A204.1 (cell line): Measurements from ENCODE around the gene FGF14.

Experiments used
- FAIRE-seq: peaks from 2 replicates; lab custom pipeline; 2012; peaks lifted over from hg19 to GRCh38; lab: Jason Lieb, UNC

FGF14 gene

DNA sequence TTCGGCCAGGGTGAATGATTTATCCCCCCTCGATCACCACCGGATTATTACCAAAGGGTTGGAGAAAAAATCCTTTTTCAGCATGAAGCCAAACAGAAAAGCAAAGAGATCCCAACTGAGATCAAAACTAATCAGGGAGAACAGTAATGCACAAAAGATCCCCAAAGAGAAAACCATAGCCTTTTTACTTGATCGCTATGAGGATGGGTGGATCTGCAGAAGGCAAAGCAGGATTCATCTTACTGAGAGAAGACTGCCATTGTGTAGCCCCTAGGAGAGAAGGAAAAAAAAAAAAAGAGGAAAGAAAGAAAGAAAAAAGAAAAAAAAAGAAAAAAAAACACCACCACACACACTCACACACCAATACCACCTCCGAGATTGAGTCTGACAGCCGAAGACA, at the start of gene FGF14:
TSS of gene FGF14 (minus strand) at position 283 of the 400 bp plus-strand sequence.
- FAIRE-seq = no peak

DNA sequence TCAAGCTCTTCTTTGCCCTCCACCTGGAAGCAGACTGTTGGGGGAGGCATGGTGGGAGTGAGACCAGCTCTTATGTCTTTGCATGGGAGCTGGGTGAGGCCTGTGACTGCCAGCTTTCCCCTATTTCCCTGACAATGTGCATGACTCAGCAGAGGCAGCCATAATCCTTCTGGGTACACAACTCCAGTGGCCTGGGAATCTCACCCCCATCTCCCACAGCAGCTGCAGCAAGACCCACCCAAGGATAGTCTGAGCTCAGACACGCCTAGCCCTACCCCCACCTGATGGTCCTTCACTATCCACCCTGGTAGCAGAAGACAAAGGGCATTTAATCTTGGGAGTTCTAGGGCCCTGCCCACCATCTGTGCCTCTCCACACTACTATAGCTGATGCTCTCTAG, 41.4 kb upstream of the FGF14 start:
- no peak for FAIRE-seq

DNA sequence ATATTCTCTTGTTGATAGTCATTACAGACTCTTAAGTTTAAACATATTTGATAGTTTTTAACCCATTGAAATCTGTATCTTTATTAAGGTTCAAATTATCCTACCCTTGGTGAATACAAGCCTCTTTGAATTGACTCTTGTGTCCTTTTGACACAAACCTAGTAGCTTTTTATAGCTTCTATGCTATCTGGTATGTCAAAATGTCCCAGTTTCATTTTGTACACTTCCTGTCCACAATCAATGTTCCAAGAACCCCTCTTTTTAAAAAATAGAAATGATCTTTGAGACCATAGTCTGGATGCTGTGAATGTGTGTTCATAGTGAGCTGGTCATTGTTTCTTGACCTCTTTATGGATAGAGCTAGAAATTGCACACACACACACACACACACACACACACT, 39.2 kb upstream of the FGF14 start:
- FAIRE-seq = no peak

DNA sequence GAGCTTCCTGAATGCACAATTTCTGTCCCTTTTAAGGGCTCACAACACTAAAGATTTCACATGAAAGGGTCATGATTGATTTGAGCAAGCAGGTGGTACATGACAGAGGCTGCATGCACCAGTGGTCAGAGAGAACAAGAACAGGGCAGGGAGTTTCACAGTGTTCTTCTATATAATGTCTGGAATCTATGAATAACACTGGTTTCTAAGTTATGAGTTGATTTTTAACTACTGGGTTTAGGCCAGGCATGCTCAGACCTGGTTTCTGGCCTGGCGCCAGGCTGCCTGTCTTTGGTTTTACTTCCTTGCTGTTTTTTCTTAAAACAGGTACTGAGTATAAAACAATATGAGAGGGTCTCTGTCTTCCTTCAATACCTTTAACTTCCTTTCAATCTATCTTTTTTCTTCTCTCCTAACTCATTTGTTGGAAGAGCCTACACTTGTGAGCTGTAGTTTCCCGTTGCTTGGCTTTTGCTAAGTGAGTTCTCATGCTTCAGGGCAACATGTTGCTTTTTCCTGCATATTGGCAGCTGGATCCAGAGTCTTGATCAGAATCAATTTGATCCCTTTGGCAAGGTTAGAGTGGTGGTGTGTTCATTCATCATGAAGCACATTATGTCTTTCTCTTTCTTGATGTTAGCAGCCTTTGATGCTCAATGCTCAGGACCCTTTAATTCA, 38.5 kb upstream of the FGF14 start:
- no peak for FAIRE-seq

GRCh38 chr13:102422690-102423089, 20.8 kb upstream of the FGF14 start:
- no peak for FAIRE-seq

- no peak for FAIRE-seq
Observed at GRCh38 chr13:102405499-102406100, 3.8 kb upstream of the FGF14 start.

DNA sequence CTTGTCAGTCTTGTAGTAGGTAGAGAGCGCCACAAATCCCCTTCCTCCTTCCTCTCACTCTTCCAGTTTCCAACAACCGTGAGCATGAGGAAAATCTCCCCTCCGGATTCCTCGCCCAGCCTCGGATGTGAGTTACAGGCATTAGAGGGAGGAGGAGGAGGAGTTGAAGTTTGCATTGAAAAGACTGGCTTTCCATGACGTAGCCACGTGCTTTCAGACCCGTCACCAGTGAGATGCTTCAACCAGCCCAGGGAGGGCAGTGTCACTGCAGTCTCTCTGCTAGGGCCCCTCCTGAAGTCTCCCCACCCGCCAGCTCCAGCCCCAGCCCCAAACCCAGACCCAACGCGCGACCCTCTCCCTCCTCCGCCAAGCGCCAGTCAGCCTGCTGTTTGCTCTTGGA, 442 bp upstream of the FGF14 start:
- no peak for FAIRE-seq

DNA sequence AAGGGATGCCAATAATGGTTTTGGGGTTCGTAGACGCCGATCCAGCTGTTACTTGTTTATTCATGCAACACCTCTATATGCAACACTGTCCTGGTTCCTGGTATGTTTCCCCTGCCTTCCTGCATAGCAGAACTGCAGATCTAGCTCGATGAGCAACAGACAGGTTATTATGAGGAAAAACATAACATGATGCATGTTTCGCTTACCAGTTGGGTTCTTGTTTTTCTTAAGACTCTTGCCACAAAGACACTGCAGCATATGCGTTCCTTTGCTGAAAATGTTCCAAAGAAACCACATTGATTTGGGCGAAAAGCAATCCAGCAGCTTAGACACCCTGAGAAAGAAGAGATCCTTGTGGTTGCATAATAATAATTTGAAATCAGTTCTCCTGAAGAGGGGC, 583 bp downstream of the FGF14 start:
- FAIRE-seq = no peak

- no peak for FAIRE-seq
Observed at GRCh38 chr13:102400675-102401145, 1.1 kb downstream of the FGF14 start.

- no peak for FAIRE-seq
Observed at GRCh38 chr13:102399791-102400674, 1.8 kb downstream of the FGF14 start.

DNA sequence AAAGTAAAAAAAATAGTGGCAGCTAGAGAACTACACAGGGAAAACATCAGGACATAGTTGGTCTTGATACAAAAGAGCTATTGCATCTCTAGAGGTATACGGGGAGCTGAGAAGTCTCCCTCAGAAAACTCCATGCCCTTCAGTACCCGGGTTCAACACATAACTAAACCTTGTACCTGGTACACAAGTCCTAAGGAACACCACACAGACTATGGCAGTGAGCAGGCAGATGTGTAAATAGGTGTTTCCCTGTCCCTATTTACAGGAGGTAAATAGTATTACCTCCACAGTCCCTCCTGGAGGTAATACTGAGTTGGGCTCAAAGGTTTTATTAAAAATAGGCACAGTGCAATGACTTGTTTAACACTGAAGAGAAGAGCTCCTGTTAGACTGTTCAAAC, 5.9 kb downstream of the FGF14 start:
- no peak for FAIRE-seq

GRCh38 chr13:102395174-102395573, 6.7 kb downstream of the FGF14 start:
- FAIRE-seq = no peak

- FAIRE-seq = no peak
Observed at GRCh38 chr13:102394158-102395053, 7.4 kb downstream of the FGF14 start.

DNA sequence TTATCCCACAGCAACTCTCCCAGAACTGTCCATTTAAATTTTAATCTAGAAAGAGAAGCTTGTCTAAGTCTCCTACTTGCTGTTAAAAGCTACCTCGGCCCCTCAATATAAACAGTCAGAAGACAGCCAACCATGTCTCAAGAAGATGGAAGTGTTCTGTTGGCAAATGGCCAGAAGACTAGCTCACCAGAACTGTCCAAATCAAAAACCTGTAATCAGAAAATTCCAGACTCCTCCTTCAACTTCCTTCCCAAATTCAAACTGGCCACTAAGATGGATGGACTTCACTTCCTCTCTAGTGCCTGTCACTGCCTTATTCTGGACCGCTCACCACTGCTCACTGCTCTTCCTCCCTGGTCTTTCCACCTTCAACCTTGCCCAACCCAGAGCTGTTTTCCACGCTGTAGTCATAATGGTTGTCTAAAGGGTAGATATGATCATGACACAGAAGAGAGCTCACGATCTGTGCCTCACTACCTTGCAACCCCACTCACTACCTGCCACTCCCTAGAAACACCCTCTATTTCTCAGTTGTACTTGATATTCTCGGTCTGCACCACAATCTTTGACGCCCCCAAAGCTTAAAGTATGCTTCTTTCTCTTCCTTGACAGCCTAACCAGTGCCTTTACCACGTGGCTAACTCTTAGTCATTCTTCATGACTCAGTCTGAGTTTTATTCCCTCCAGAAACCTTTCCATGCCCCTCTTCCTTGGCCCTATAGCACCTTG, 9.2 kb downstream of the FGF14 start:
- FAIRE-seq = no peak

- no peak for FAIRE-seq
Observed at GRCh38 chr13:102386461-102386860, 15.4 kb downstream of the FGF14 start.

DNA sequence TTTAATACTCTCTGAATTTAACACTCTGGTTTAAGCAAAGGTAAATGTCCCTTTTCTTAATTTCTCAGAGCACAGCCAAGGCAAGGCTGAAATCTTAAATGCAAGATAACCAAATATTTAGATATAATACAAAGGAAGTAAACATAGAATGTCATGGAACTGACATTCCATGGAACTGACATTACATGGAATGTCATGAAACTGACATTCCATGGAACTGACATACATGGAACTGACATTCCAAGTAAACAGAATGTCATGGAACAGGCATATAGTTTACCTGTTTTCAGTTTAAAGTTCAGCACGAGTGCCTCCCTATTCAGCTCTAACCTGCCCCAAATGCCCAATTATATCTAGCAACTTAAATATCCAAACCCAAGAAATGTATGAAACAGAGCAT, 21.8 kb downstream of the FGF14 start:
- no peak for FAIRE-seq

GRCh38 chr13:102376318-102376717, 25.5 kb downstream of the FGF14 start:
- no peak for FAIRE-seq

DNA sequence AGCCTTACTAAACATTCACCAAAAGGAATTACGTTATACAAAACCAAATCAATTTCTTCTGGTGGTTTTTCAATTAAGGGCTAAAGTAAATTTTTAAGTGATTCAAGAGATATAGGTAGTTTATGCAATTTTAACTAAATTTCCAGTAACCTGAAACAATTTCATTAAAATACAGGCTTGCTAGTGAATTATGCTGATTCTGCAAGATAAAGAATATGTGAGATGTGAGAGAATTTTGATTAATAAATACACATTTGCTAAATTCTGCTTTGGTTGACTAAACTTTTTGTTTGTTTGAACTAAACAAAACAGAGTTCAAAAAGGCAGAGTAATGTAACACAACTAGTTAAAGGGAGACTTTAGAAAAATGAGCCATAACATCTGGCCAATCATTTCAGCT, 27.1 kb downstream of the FGF14 start:
- no peak for FAIRE-seq

DNA sequence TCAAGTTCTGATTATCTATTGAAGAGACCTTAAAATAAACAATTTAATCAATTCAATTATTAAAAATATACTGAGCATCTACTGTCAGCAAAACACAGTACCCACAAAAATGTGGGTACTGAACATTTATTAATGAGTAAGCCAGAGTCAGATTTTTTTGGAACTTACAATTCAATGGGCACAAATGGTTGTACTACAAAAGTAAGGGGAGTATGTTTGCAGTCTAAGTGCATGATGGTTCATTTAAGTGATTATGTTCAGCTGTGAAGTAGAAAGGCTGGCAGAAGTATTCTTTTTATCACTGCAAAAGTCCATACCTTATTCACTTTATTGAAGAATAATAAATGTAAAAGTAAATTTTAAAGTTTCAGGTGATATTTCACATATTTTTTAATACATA, 27.6 kb downstream of the FGF14 start:
- no peak for FAIRE-seq

DNA sequence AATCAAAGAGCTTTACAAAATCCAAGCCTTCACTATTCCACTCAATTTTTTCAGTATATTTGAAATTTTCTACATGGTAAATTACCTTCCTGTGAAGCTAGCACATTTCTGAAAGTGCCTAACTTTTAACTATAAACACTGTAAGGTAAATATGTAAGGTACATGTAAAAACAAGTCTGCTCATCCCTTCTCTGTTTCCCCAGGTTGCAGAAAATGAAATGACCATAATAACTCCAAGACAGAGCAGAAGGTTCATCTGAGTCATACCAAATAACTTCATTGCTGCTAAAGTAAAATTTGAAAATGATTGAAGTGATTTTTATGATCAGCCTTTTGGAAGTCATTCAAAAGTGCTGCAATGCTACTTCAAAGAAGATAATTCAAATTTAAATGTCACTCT, 28.6 kb downstream of the FGF14 start:
- FAIRE-seq = no peak

GRCh38 chr13:102369302-102369701, 32.5 kb downstream of the FGF14 start:
- no peak for FAIRE-seq
